HEK293 (cell line): ENCODE results near the gene PARD3.
A peak's percentile ranks its signal among the peaks of the same experiment; 100 is the strongest.

Experiments used
- CTCF ChIA-PET: fragments of 350-600 bp; formaldehyde crosslinking; extraction: SDS; loops from one replicate; lab custom pipeline; 2021; ENCODE audit warnings: antibody characterized with exemption; lab: Yijun Ruan, JAX
- POLR2A ChIA-PET: fragments of 300-600 bp; formaldehyde crosslinking; extraction: SDS; loops from one replicate; lab custom pipeline; 2020; ENCODE audit warnings: antibody characterized with exemption, inconsistent platforms; lab: Yijun Ruan, JAX
- H3K27ac ChIP-seq: fragments of 200-500 bp; sonication (Bioruptor generic); 2 replicates; pipeline ENCODE4 v1.5.1; 2014; ENCODE audit warnings: low read depth, low read length, control low read depth, inconsistent platforms; ENCODE audit errors: extremely low read depth
- H3K36me3 ChIP-seq, 2 experiments: fragments of 200-500 bp in 1 of 2; sonication (Bioruptor generic) in 1 of 2; 1 replicate in 1 of 2; 2 replicates in 1 of 2; pipeline ENCODE4 v1.5.1; 2014 to 2017; ENCODE audit warnings: inconsistent platforms in 2 of 2, low read length in 2 of 2; ENCODE audit not compliant: control insufficient read depth in 2 of 2, insufficient read depth in 1 of 2
- H3K4me1 ChIP-seq: fragments of 200-500 bp; sonication (Bioruptor generic); 2 replicates; pipeline ENCODE4 v1.5.1; 2014; ENCODE audit warnings: mild to moderate bottlenecking, low read length, inconsistent platforms; ENCODE audit not compliant: control insufficient read depth, insufficient read depth
- H3K4me3 ChIP-seq: 2 replicates; pipeline ENCODE4 v1.5.1; 2011; ENCODE audit warnings: low read depth, mild to moderate bottlenecking, control low read depth, low read length, moderate library complexity
- H3K9me3 ChIP-seq: fragments of 200-500 bp; sonication (Bioruptor generic); 2 replicates; pipeline ENCODE4 v1.5.1; 2014; ENCODE audit warnings: low read depth, low read length, inconsistent platforms; ENCODE audit not compliant: control insufficient read depth, insufficient read depth
- GLIS1 ChIP-seq: fragments of 450-650 bp; formaldehyde crosslinking; IDR thresholded peaks from 2 replicates; pipeline ENCODE4 v1.5.1; 2016; ENCODE audit warnings: missing biosample characterization, missing genetic modification characterization
- HOXA7 ChIP-seq: sonication (generic); formaldehyde crosslinking; IDR thresholded peaks from 2 replicates; pipeline ENCODE4 v1.8.1; 2022; ENCODE audit warnings: missing genetic modification reagents, borderline replicate concordance
- KLF7 ChIP-seq: fragments of 450-650 bp; formaldehyde crosslinking; IDR thresholded peaks from 2 replicates; pipeline ENCODE4 v1.5.1; 2016; ENCODE audit warnings: missing biosample characterization, missing genetic modification characterization, borderline replicate concordance
- PRDM6 ChIP-seq: fragments of 450-650 bp; formaldehyde crosslinking; IDR thresholded peaks from 2 replicates; pipeline ENCODE4 v1.5.1; 2017; ENCODE audit warnings: missing biosample characterization, missing genetic modification characterization
- REPIN1 ChIP-seq: fragments of 450-650 bp; formaldehyde crosslinking; IDR thresholded peaks from 2 replicates; pipeline ENCODE4 v1.5.1; 2017; ENCODE audit warnings: missing biosample characterization, missing genetic modification characterization, low read depth
- SETDB1 ChIP-seq: IDR thresholded peaks from one replicate; pipeline ENCODE4 v1.6.1; 2017; ENCODE audit warnings: mild to moderate bottlenecking, low read length, moderate library complexity, mixed read lengths; ENCODE audit not compliant: insufficient read length
- YY1 ChIP-seq: fragments of 450-650 bp; formaldehyde crosslinking; IDR thresholded peaks from 2 replicates; pipeline ENCODE4 v1.5.1; 2018; ENCODE audit warnings: missing biosample characterization, missing genetic modification characterization
- ZBTB17 ChIP-seq: fragments of 450-650 bp; formaldehyde crosslinking; IDR thresholded peaks from 2 replicates; pipeline ENCODE4 v1.5.1; 2016; ENCODE audit warnings: missing biosample characterization, missing genetic modification characterization
- ZFHX2 ChIP-seq: fragments of 450-650 bp; formaldehyde crosslinking; conservative IDR thresholded peaks from 2 replicates; pipeline ENCODE4 v1.5.1; 2016; ENCODE audit warnings: missing biosample characterization, missing genetic modification characterization
- ZNF114 ChIP-seq: fragments of 450-650 bp; formaldehyde crosslinking; IDR thresholded peaks from 2 replicates; pipeline ENCODE4 v1.5.0; 2017; ENCODE audit warnings: missing biosample characterization, missing genetic modification characterization
- ZNF140 ChIP-seq: fragments of 450-650 bp; formaldehyde crosslinking; IDR thresholded peaks from 2 replicates; pipeline ENCODE4 v1.5.1; 2016; ENCODE audit warnings: missing biosample characterization, missing genetic modification characterization
- ZNF214 ChIP-seq: fragments of 450-650 bp; formaldehyde crosslinking; IDR thresholded peaks from 2 replicates; pipeline ENCODE4 v1.5.1; 2017; ENCODE audit warnings: missing biosample characterization, mild to moderate bottlenecking, missing genetic modification characterization, borderline replicate concordance
- ZNF26 ChIP-seq: fragments of 450-650 bp; formaldehyde crosslinking; IDR thresholded peaks from 2 replicates; pipeline ENCODE4 v1.5.1; 2016; ENCODE audit warnings: missing biosample characterization, missing genetic modification characterization
- ZNF266 ChIP-seq: fragments of 450-650 bp; formaldehyde crosslinking; IDR thresholded peaks from 2 replicates; pipeline ENCODE4 v1.5.1; 2016; ENCODE audit warnings: missing biosample characterization, missing genetic modification characterization, low read depth
- ZNF302 ChIP-seq: fragments of 450-650 bp; formaldehyde crosslinking; IDR thresholded peaks from 2 replicates; pipeline ENCODE4 v1.5.1; 2016; ENCODE audit warnings: missing biosample characterization, missing genetic modification characterization, low read depth
- ZNF362 ChIP-seq: fragments of 450-650 bp; formaldehyde crosslinking; IDR thresholded peaks from 2 replicates; pipeline ENCODE4 v1.5.1; 2016; ENCODE audit warnings: missing biosample characterization, missing genetic modification characterization
- ZNF473 ChIP-seq: fragments of 450-650 bp; formaldehyde crosslinking; IDR thresholded peaks from 2 replicates; pipeline ENCODE4 v1.5.1; 2017; ENCODE audit warnings: missing biosample characterization, missing genetic modification characterization
- ZNF555 ChIP-seq: fragments of 450-650 bp; formaldehyde crosslinking; conservative IDR thresholded peaks from 2 replicates; pipeline ENCODE4 v1.5.1; 2017; ENCODE audit warnings: missing biosample characterization, mild to moderate bottlenecking, missing genetic modification characterization, inconsistent platforms
- ZNF670 ChIP-seq: fragments of 450-650 bp; formaldehyde crosslinking; IDR thresholded peaks from 2 replicates; pipeline ENCODE4 v1.5.1; 2016; ENCODE audit warnings: missing biosample characterization, missing genetic modification characterization, low read depth
- ZNF777 ChIP-seq: fragments of 450-650 bp; formaldehyde crosslinking; IDR thresholded peaks from 2 replicates; pipeline ENCODE4 v1.5.1; 2017; ENCODE audit warnings: missing biosample characterization, missing genetic modification characterization, borderline replicate concordance
- ZNF792 ChIP-seq: fragments of 450-650 bp; formaldehyde crosslinking; IDR thresholded peaks from 2 replicates; pipeline ENCODE4 v1.5.1; 2016; ENCODE audit warnings: missing biosample characterization, missing genetic modification characterization
- TF ChIP-seq, protein P1 (sequence below): fragments of 450-650 bp; formaldehyde crosslinking; conservative IDR thresholded peaks from 2 replicates; pipeline ENCODE4 v1.5.1; 2016; ENCODE audit warnings: low read depth, missing biosample characterization, missing genetic modification characterization

Gene PARD3

DNA sequence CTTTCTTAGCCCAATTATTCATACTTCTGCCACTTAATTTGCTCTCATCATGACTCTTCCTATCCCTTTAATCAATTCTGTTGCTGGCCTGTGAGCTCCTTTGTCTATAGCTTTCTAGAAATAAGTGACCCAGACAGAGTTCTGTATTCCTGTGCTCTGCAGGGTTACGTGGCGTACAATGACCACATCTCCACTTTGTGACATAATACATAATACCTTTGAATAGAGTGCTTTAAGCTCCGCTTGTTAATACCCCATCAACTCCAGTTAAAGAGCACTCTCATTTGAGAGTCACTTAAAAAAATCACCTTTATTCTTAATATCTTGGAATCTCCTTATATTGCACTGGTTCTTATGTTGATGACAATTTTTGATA is 619.0 kb downstream of the PARD3 start (continued):
- TF ChIP-seq ZNF473 (no peak), KLF7 (no peak), YY1 (tag by site-specific recombination) (no peak), HOXA7 (CRISPR knock-in tag) (no peak), ZNF670 (tag by site-specific recombination) (no peak)

GRCh38 chr10:34195364-34196057 is 619.6 kb downstream of the PARD3 start:
- no peak overlapping the region for H3K4me3 ChIP-seq
- H3K27ac ChIP-seq: no peak overlapping the region
- ChIA-PET CTCF (interaction anchor here (1.3 kb wide), 1 partner anchor 443 kb away, joined by 4 read pairs; no protein-coding TSS in a partner anchor), POLR2A (no interaction called here)
- no peaks in the 10 kb centered on the region for H3K36me3 ChIP-seq
- no peaks in the 10 kb centered on the region for H3K9me3 ChIP-seq
- peaks cover 15% of the 10 kb centered on the region for H3K4me1 ChIP-seq
- no peak for TF ChIP-seq KLF7
- TF ChIP-seq SETDB1: no peak
- no peak for TF ChIP-seq ZNF302
- no peak for TF ChIP-seq ZNF777 (tag by site-specific recombination)
- TF ChIP-seq ZNF214 (tag by site-specific recombination): no peak

DNA sequence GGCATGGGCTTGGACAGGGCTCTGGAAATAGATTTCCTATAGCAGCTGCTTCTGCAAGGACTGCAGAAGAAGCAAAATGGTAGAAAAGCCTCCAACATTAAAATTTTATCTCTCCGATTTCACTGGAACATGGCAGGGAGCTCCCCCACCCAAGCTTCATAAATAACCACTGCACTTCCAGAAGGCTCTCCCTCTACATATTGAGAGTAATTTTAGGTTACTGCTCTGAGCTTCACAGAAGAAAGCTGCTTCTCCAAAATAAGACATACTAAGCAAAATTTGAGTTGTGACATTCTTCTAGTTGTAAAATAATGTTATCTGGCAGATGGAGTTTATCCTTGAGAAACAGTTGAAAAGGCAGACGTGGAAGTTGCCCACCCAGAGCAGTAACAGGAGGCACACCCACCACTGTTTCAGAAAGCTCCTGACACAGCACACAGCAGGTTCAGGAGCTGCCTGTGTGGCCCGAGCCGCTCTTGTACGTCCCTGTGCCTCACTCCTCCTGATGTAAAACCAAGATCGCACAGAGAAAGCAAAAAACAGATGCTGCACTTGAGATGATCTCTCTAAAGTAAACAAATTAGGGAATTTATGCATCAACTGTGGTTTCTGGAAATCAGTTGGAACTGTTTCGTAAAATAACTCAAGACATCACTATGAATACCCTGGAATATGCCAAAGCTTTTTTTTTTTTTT is 621.0 kb downstream of the PARD3 start:
- Histone ChIP-seq H3K9me3 (no peaks in the 10 kb centered on the region), H3K36me3 (no peaks in the 10 kb centered on the region), H3K27ac (no peak overlapping the region), H3K4me3 (no peak overlapping the region), H3K4me1 (peaks cover 15% of the 10 kb centered on the region)
- TF ChIP-seq PRDM6: peak; percentile 70
- no peak for TF ChIP-seq ZNF26 (tag by site-specific recombination)
- no peak for TF ChIP-seq REPIN1 (tag by site-specific recombination)
- TF ChIP-seq, protein P1, sequence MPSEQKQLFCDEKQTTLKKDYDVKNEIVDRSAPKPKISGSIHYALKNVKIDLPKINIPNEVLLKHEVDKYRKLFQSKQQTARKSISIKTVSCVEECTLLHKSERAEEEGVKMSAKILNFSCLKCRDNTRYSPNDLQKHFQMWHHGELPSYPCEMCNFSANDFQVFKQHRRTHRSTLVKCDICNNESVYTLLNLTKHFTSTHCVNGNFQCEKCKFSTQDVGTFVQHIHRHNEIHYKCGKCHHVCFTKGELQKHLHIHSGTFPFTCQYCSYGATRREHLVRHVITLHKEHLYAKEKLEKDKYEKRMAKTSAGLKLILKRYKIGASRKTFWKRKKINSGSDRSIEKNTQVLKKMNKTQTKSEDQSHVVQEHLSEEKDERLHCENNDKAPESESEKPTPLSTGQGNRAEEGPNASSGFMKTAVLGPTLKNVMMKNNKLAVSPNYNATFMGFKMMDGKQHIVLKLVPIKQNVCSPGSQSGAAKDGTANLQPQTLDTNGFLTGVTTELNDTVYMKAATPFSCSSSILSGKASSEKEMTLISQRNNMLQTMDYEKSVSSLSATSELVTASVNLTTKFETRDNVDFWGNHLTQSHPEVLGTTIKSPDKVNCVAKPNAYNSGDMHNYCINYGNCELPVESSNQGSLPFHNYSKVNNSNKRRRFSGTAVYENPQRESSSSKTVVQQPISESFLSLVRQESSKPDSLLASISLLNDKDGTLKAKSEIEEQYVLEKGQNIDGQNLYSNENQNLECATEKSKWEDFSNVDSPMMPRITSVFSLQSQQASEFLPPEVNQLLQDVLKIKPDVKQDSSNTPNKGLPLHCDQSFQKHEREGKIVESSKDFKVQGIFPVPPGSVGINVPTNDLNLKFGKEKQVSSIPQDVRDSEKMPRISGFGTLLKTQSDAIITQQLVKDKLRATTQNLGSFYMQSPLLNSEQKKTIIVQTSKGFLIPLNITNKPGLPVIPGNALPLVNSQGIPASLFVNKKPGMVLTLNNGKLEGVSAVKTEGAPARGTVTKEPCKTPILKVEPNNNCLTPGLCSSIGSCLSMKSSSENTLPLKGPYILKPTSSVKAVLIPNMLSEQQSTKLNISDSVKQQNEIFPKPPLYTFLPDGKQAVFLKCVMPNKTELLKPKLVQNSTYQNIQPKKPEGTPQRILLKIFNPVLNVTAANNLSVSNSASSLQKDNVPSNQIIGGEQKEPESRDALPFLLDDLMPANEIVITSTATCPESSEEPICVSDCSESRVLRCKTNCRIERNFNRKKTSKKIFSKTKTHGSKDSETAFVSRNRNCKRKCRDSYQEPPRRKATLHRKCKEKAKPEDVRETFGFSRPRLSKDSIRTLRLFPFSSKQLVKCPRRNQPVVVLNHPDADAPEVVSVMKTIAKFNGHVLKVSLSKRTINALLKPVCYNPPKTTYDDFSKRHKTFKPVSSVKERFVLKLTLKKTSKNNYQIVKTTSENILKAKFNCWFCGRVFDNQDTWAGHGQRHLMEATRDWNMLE (tag by site-specific recombination): no peak
- TF ChIP-seq GLIS1 (tag by site-specific recombination): no peak
- no peak for TF ChIP-seq ZNF114 (tag by site-specific recombination)
- no peak for TF ChIP-seq ZNF555 (tag by site-specific recombination)
- TF ChIP-seq ZBTB17 (tag by site-specific recombination): 0 out of 2 replicates have a peak, but pooled peaks have one; percentile 14
- no peak for TF ChIP-seq ZFHX2 (tag by site-specific recombination)
- peak; percentile 65; the same call in 1 of the 2 replicates for TF ChIP-seq ZNF362 (tag by site-specific recombination)
- no peak for TF ChIP-seq ZNF792 (tag by site-specific recombination)
- no peak for TF ChIP-seq ZNF266 (tag by site-specific recombination)
- TF ChIP-seq ZNF140 (tag by site-specific recombination): no peak
- ChIA-PET CTCF (interaction anchor here (0.6 kb wide), 2 partner anchors 10 to 34 kb away, joined by 3 read pairs; no protein-coding TSS in a partner anchor), POLR2A (interaction anchor here (0.5 to 0.6 kb wide), 2 partner anchors 733 to 765 kb away, joined by 3 read pairs; no protein-coding TSS in a partner anchor)
